Endodermal cell (in vitro differentiated cells): ENCODE data around the gene PRG3. TPM values are rescaled to one million over a fixed set of nuclear protein-coding genes. Genes with fewer than 3 reads are reported as not detected.

Experiments
- DNase-seq: peaks from one replicate; pipeline ENCODE4 v3.0.0-alpha.2; 2017
- H3K27ac ChIP-seq: 2 replicates; pipeline ENCODE4 v1.5.1; 2013; ENCODE audit warnings: mild to moderate bottlenecking, low read depth, low read length, moderate library complexity
- H3K27me3 ChIP-seq: 2 replicates; pipeline ENCODE4 v1.6.1; 2013; ENCODE audit warnings: mild to moderate bottlenecking, low read length, moderate library complexity; ENCODE audit not compliant: insufficient read depth, control insufficient read depth, poor library complexity, severe bottlenecking
- H3K36me3 ChIP-seq: 2 replicates; pipeline ENCODE4 v1.7.0; 2013; ENCODE audit warnings: mild to moderate bottlenecking, low read length, moderate library complexity; ENCODE audit not compliant: control insufficient read depth, insufficient read depth
- H3K4me1 ChIP-seq: one replicate; pipeline ENCODE4 v1.7.0; 2013; ENCODE audit warnings: low read length; ENCODE audit not compliant: control insufficient read depth, insufficient read depth
- H3K4me3 ChIP-seq: 2 replicates; pipeline ENCODE4 v1.5.1; 2013; ENCODE audit warnings: mild to moderate bottlenecking, low read length, moderate library complexity
- H3K9ac ChIP-seq: 2 replicates; pipeline ENCODE4 v1.6.1; 2013; ENCODE audit warnings: mild to moderate bottlenecking, low read length, moderate library complexity; ENCODE audit not compliant: poor library complexity, severe bottlenecking; ENCODE audit errors: extremely low read depth
- H3K9me3 ChIP-seq: 2 replicates; pipeline ENCODE4 v1.6.1; 2013; ENCODE audit warnings: mild to moderate bottlenecking, low read length, moderate library complexity; ENCODE audit not compliant: control insufficient read depth
- H3K27ac Mint-ChIP-seq: 2 replicates; pipeline ENCODE4 v1.8.0; 2020; ENCODE audit warnings: mixed read lengths
- H3K27me3 Mint-ChIP-seq: 2 replicates; pipeline ENCODE4 v1.8.0; 2021; ENCODE audit warnings: mild to moderate bottlenecking, mixed read lengths; ENCODE audit not compliant: insufficient read depth
- H3K36me3 Mint-ChIP-seq: 2 replicates; pipeline ENCODE4 v1.8.0; 2020; ENCODE audit warnings: low read depth, mixed read lengths
- H3K4me1 Mint-ChIP-seq: 2 replicates; pipeline ENCODE4 v1.8.0; 2020; ENCODE audit warnings: mixed read lengths
- H3K4me3 Mint-ChIP-seq: 2 replicates; pipeline ENCODE4 v1.8.0; 2020; ENCODE audit warnings: mild to moderate bottlenecking, moderate library complexity, mixed read lengths
- H3K9me3 Mint-ChIP-seq: 2 replicates; pipeline ENCODE4 v1.8.0; 2020; ENCODE audit warnings: mild to moderate bottlenecking, mixed read lengths
- CTCF ChIP-seq: fragments of 200-600 bp; sonication (generic); conservative IDR thresholded peaks from 2 replicates; pipeline ENCODE4 v1.5.0; 2021; ENCODE audit warnings: antibody characterized with exemption, mild to moderate bottlenecking
- WGBS, 2 experiments: methylation state at CpG; one replicate each; pipeline versions ENCODE4 v1.1.5 to v1.1.7; 2013; ENCODE audit warnings: missing lambda C conversion rate in 2 of 2, mixed read lengths in 1 of 2; ENCODE audit not compliant: insufficient coverage in 1 of 2, insufficient read length in 1 of 2; 5-methylcytosine and 5-hydroxymethylcytosine counted together
- total RNA-seq, 2 donors: library from RNA; stranded (reverse); fragmentation: NEBNext Ultra II Directional in 1 of 2; extraction: Animal tissue kit (Norgen Biotek cat#: 25700) in 1 of 2; gene quantifications; 2 replicates in 1 of 2; 3 replicates in 1 of 2; pipeline ENCODE4 v1.2.1, GENCODE V29; 2021

Gene PRG3
- total RNA-seq, 2 donors from 2014 or later, result not detected

GRCh38 chr11:57394203-57394965 is 13.4 kb upstream of the PRG3 start:
- Histone ChIP-seq H3K27me3 (peaks cover 92% of the 10 kb centered on the region), H3K4me3 (no peak overlapping the region), H3K9me3 (no peaks in the 10 kb centered on the region), H3K27ac (no peak overlapping the region), H3K4me1 (no peaks in the 10 kb centered on the region), H3K36me3 (no peaks in the 10 kb centered on the region), H3K9ac (no peak overlapping the region)
- no peak overlapping the region for H3K27ac Mint-ChIP-seq
- H3K36me3 Mint-ChIP-seq, result no peaks in the 10 kb centered on the region
- H3K9me3 Mint-ChIP-seq, result no peaks in the 10 kb centered on the region
- no peak for DNase-seq
- H3K4me1 Mint-ChIP-seq, result no peaks in the 10 kb centered on the region
- H3K27me3 Mint-ChIP-seq, result peaks cover 45% of the 10 kb centered on the region
- no peak overlapping the region for H3K4me3 Mint-ChIP-seq
- 79 to 84% methylated on average over 4 of the region's 4 CpGs for WGBS, 2 experiments
- TF ChIP-seq CTCF, result no peak

GRCh38 chr11:57392763-57393105 is 11.8 kb upstream of the PRG3 start:
- DNase-seq, result no peak
- no peaks in the 10 kb centered on the region for H3K36me3 ChIP-seq
- no peaks in the 10 kb centered on the region for H3K9me3 ChIP-seq
- WGBS, 2 experiments, result 88% methylated on average over 4 of the region's 4 CpGs; no CpG with 5 or more reads in 1 of the 2 experiments
- H3K36me3 Mint-ChIP-seq, result no peaks in the 10 kb centered on the region
- peaks cover 90% of the 10 kb centered on the region for H3K27me3 ChIP-seq
- no peak overlapping the region for H3K9ac ChIP-seq
- no peaks in the 10 kb centered on the region for H3K4me1 ChIP-seq
- H3K4me1 Mint-ChIP-seq, result no peaks in the 10 kb centered on the region
- H3K27me3 Mint-ChIP-seq, result peaks cover 57% of the 10 kb centered on the region
- no peak overlapping the region for H3K4me3 Mint-ChIP-seq
- no peak overlapping the region for H3K27ac Mint-ChIP-seq
- TF ChIP-seq CTCF, result no peak
- no peaks in the 10 kb centered on the region for H3K9me3 Mint-ChIP-seq
- H3K27ac ChIP-seq, result no peak overlapping the region
- H3K4me3 ChIP-seq, result no peak overlapping the region

DNA sequence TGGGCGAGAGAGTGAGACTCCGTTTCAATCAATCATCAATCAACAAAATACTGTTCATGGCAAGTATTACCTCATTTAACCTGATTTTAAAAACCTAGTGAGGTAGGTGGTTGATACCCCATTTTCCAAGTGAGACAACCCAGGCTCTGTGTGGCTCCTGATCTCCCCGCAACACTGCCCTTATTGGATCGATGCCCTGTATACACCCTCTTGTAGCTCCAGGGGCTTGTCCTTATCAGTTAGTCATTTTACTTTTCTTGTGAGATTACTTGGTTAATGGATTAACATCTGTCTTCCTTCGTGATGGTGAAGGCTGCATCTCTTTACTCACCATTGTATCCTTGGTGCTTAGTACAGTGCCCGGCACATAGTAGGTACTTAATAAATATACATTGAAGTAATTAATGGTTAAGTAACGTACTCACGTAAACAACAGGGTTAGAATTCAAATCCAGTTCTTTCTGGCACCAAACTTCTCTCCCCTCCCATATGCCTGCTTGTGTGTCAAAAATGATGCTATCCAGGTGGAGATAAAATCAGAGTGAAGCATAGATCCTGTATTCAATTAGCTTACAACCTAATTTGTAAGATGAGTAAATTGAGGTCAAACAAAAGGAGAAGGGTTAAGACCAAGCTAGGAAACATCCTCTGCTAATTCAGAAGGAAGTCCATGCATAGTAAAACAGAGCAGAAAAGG is 11.3 kb upstream of the PRG3 start:
- Mint-ChIP-seq H3K36me3 (no peaks in the 10 kb centered on the region), H3K27me3 (peaks cover 58% of the 10 kb centered on the region), H3K4me3 (no peak overlapping the region), H3K9me3 (no peaks in the 10 kb centered on the region), H3K27ac (no peak overlapping the region), H3K4me1 (no peaks in the 10 kb centered on the region)
- H3K9ac ChIP-seq, result no peak overlapping the region
- H3K9me3 ChIP-seq, result no peaks in the 10 kb centered on the region
- H3K36me3 ChIP-seq, result no peaks in the 10 kb centered on the region
- TF ChIP-seq CTCF, result no peak
- no peak overlapping the region for H3K4me3 ChIP-seq
- WGBS, 2 experiments, result 83 to 95% methylated on average over 4 to 8 of the region's 8 CpGs
- H3K27me3 ChIP-seq, result peaks cover 90% of the 10 kb centered on the region
- no peaks in the 10 kb centered on the region for H3K4me1 ChIP-seq
- DNase-seq, result no peak
- no peak overlapping the region for H3K27ac ChIP-seq
